HEK293 (cell line): Measurements from ENCODE around the gene NMRK2.

Experiments used
- CTCF ChIA-PET: fragments of 350-600 bp; formaldehyde crosslinking; extraction: SDS; loops from one replicate; lab custom pipeline; 2021; ENCODE audit warnings: antibody characterized with exemption; lab: Yijun Ruan, JAX
- POLR2A ChIA-PET: fragments of 300-600 bp; formaldehyde crosslinking; extraction: SDS; loops from one replicate; lab custom pipeline; 2020; ENCODE audit warnings: antibody characterized with exemption, inconsistent platforms; lab: Yijun Ruan, JAX
- H3K27ac ChIP-seq: fragments of 200-500 bp; sonication (Bioruptor generic); 2 replicates; pipeline ENCODE4 v1.5.1; 2014; ENCODE audit warnings: low read depth, low read length, control low read depth, inconsistent platforms; ENCODE audit errors: extremely low read depth
- H3K36me3 ChIP-seq, 2 experiments: fragments of 200-500 bp in 1 of 2; sonication (Bioruptor generic) in 1 of 2; 1 replicate in 1 of 2; 2 replicates in 1 of 2; pipeline ENCODE4 v1.5.1; 2014 to 2017; ENCODE audit warnings: inconsistent platforms in 2 of 2, low read length in 2 of 2; ENCODE audit not compliant: control insufficient read depth in 2 of 2, insufficient read depth in 1 of 2
- H3K4me1 ChIP-seq: fragments of 200-500 bp; sonication (Bioruptor generic); 2 replicates; pipeline ENCODE4 v1.5.1; 2014; ENCODE audit warnings: mild to moderate bottlenecking, low read length, inconsistent platforms; ENCODE audit not compliant: control insufficient read depth, insufficient read depth
- H3K4me3 ChIP-seq: 2 replicates; pipeline ENCODE4 v1.5.1; 2011; ENCODE audit warnings: low read depth, mild to moderate bottlenecking, control low read depth, low read length, moderate library complexity
- H3K9me3 ChIP-seq: fragments of 200-500 bp; sonication (Bioruptor generic); 2 replicates; pipeline ENCODE4 v1.5.1; 2014; ENCODE audit warnings: low read depth, low read length, inconsistent platforms; ENCODE audit not compliant: control insufficient read depth, insufficient read depth
- KLF8 ChIP-seq: fragments of 450-650 bp; formaldehyde crosslinking; IDR thresholded peaks from 2 replicates; pipeline ENCODE4 v1.5.1; 2016; ENCODE audit warnings: missing biosample characterization, missing genetic modification characterization
- SP3 ChIP-seq: fragments of 450-650 bp; formaldehyde crosslinking; IDR thresholded peaks from 2 replicates; pipeline ENCODE4 v1.5.1; 2016; ENCODE audit warnings: missing biosample characterization, missing genetic modification characterization
- ZNF146 ChIP-seq: fragments of 450-650 bp; formaldehyde crosslinking; IDR thresholded peaks from 2 replicates; pipeline ENCODE4 v1.5.1; 2016; ENCODE audit warnings: missing biosample characterization, missing genetic modification characterization
- ZNF184 ChIP-seq: fragments of 450-650 bp; IDR thresholded peaks from 2 replicates; pipeline ENCODE4 v1.5.1; 2018; ENCODE audit warnings: missing biosample characterization, mild to moderate bottlenecking, missing genetic modification characterization
- ZNF280D ChIP-seq: fragments of 450-650 bp; formaldehyde crosslinking; IDR thresholded peaks from 2 replicates; pipeline ENCODE4 v1.5.1; 2016; ENCODE audit warnings: missing biosample characterization, missing genetic modification characterization
- ZNF580 ChIP-seq: fragments of 450-650 bp; formaldehyde crosslinking; IDR thresholded peaks from 2 replicates; pipeline ENCODE4 v1.5.1; 2016; ENCODE audit warnings: missing biosample characterization, missing genetic modification characterization
- ZNF76 ChIP-seq: fragments of 450-650 bp; formaldehyde crosslinking; IDR thresholded peaks from 2 replicates; pipeline ENCODE4; 2016; ENCODE audit warnings: low read depth, missing biosample characterization, missing genetic modification characterization, borderline replicate concordance
- ZNF768 ChIP-seq: fragments of 450-650 bp; formaldehyde crosslinking; IDR thresholded peaks from 2 replicates; pipeline ENCODE4 v1.5.1; 2018; ENCODE audit warnings: missing biosample characterization, mild to moderate bottlenecking, missing genetic modification characterization
- ZSCAN30 ChIP-seq: fragments of 450-650 bp; IDR thresholded peaks from 2 replicates; pipeline ENCODE4 v1.5.1; 2018; ENCODE audit warnings: missing biosample characterization, mild to moderate bottlenecking, missing genetic modification characterization, moderate library complexity
- ZSCAN5A ChIP-seq: fragments of 450-650 bp; formaldehyde crosslinking; IDR thresholded peaks from 2 replicates; pipeline ENCODE4 v1.5.1; 2016; ENCODE audit warnings: missing biosample characterization, missing genetic modification characterization

The NMRK2 gene

GRCh38 chr19:3910105-3910504 is 22.8 kb upstream of the NMRK2 start:
- Histone ChIP-seq H3K4me3 (no peak overlapping the region), H3K36me3 (no peaks in the 10 kb centered on the region), H3K27ac (no peak overlapping the region), H3K4me1 (no peaks in the 10 kb centered on the region), H3K9me3 (no peaks in the 10 kb centered on the region)
- ChIA-PET POLR2A (interaction anchor here (0.6 kb wide), 1 partner anchor 23 kb away, joined by 3 read pairs; no protein-coding TSS in a partner anchor), CTCF (no interaction called here)
- TF ChIP-seq KLF8 (tag by site-specific recombination) (peak; percentile 52; the same call in 1 of the 2 replicates), ZNF146 (peak; percentile 100), ZNF76 (tag by site-specific recombination) (0 out of 2 replicates have a peak, but pooled peaks have one; percentile 25), ZSCAN5A (tag by site-specific recombination) (no peak), ZNF280D (tag by site-specific recombination) (peak; percentile 98), ZNF580 (peak; percentile 86)

- POLR2A ChIA-PET: no interaction called here
- CTCF ChIA-PET: no interaction called here
- no peaks in the 10 kb centered on the region for H3K4me1 ChIP-seq
- H3K36me3 ChIP-seq: no peaks in the 10 kb centered on the region
- no peak for TF ChIP-seq ZSCAN30 (tag by site-specific recombination)
- 0 out of 2 replicates have a peak, but pooled peaks have one; percentile 21 for TF ChIP-seq SP3 (tag by site-specific recombination)
- TF ChIP-seq ZNF184: peak; percentile 61; the same call in 1 of the 2 replicates
- no peak overlapping the region for H3K4me3 ChIP-seq
- no peak overlapping the region for H3K27ac ChIP-seq
- no peaks in the 10 kb centered on the region for H3K9me3 ChIP-seq
These were observed 18.7 kb upstream of the NMRK2 start for GRCh38 chr19:3914199-3914598.

GRCh38 chr19:3916033-3916432 is 16.8 kb upstream of the NMRK2 start:
- TF ChIP-seq ZNF280D (tag by site-specific recombination) (0 out of 2 replicates have a peak, but pooled peaks have one; percentile 52), KLF8 (tag by site-specific recombination) (no peak), ZNF146 (peak; percentile 97), ZNF768 (tag by site-specific recombination) (no peak)
- TF ChIP-seq, all 188 proteins: peak for 2
- no peak overlapping the region for H3K27ac ChIP-seq
- no peaks in the 10 kb centered on the region for H3K9me3 ChIP-seq
- H3K4me3 ChIP-seq: no peak overlapping the region
- ChIA-PET POLR2A (no interaction called here), CTCF (no interaction called here)
- no peaks in the 10 kb centered on the region for H3K36me3 ChIP-seq
- H3K4me1 ChIP-seq: no peaks in the 10 kb centered on the region
